Esophagus squamous epithelium (tissue), 5 donors: ENCODE data around the gene SLC52A3. TPM values are rescaled to one million over a fixed set of nuclear protein-coding genes. Genes with fewer than 3 reads are reported as not detected.

Experiments used
- DNase-seq: peaks from one replicate; lab custom pipeline; 2025; lab: John Stamatoyannopoulos, UW
- H3K27ac ChIP-seq, 4 donors: fragments of 200-600 bp; sonication (generic); one replicate each; pipeline ENCODE4 v1.5.1; 2016 to 2019; ENCODE audit warnings: mild to moderate bottlenecking in 1 of 4
- H3K27me3 ChIP-seq, 4 donors: fragments of 200-600 bp; sonication (generic); 1 replicate in 3 of 4; 2 replicates in 1 of 4; pipeline versions ENCODE4 v1.5.1 to v1.6.0; 2017 to 2021; ENCODE audit warnings: antibody characterized with exemption in 1 of 4
- H3K36me3 ChIP-seq, 3 donors: fragments of 200-600 bp; sonication (generic); one replicate each; pipeline ENCODE4 v1.5.1; 2016 to 2019
- H3K4me1 ChIP-seq, 3 donors: fragments of 200-600 bp; sonication (generic); one replicate each; pipeline ENCODE4 v1.5.1; 2017 to 2019
- H3K4me3 ChIP-seq, 4 donors: fragments of 200-600 bp; sonication (generic); 1 replicate in 3 of 4; 2 replicates in 1 of 4; pipeline ENCODE4 v1.5.1; 2016 to 2019; ENCODE audit warnings: mild to moderate bottlenecking in 2 of 4, moderate library complexity in 1 of 4
- H3K9me3 ChIP-seq, 3 donors: fragments of 200-600 bp; sonication (generic); one replicate each; pipeline ENCODE4 v1.5.1; 2016 to 2019
- CTCF ChIP-seq, 6 experiments: fragments of 450-650 bp in 4 of 6; fragments of 200-600 bp in 2 of 6; sonication (generic) in 2 of 6; IDR thresholded peaks; one replicate each; pipeline ENCODE4 v1.5.1; 2016 to 2019; ENCODE audit warnings: antibody characterized with exemption in 6 of 6, mild to moderate bottlenecking in 4 of 6, moderate library complexity in 4 of 6
- POLR2A ChIP-seq, 4 donors: fragments of 450-650 bp; IDR thresholded peaks; one replicate each; pipeline ENCODE4 v1.6.1; 2017; ENCODE audit warnings: antibody characterized with exemption in 4 of 4, mild to moderate bottlenecking in 4 of 4, moderate library complexity in 3 of 4
- WGBS, 2 donors: methylation state at CpG; one replicate each; pipeline ENCODE4 v1.1.5; 2018; 5-methylcytosine and 5-hydroxymethylcytosine counted together
- intact Hi-C: fragments of 100-400 bp; cut with DNase I; formaldehyde crosslinking; loops from one replicate; pipeline ENCODE4 v1.15.0; 2022
- total RNA-seq, 4 donors: library from RNA; depleted of rRNA; stranded (reverse); fragments of >200 nt; gene quantifications; one replicate each; pipeline ENCODE4 v1.1.0, GENCODE V29; 2016
- donor health status: DM: yes; HTN: yes; CAD: no.

The SLC52A3 gene
- total RNA-seq, 4 donors from 2014 or later: 0.57 to 10.9 (median 6.5) TPM

- Histone ChIP-seq H3K4me1 (peaks cover 3 to 35% (median 6%) of the 10 kb centered on the region in 3 donors), H3K9me3 (peaks cover 0 to 21% (median 4%) of the 10 kb centered on the region in 3 donors), H3K27ac (no peak overlapping the region), H3K4me3 (no peak overlapping the region), H3K36me3 (no peaks in the 10 kb centered on the region), H3K27me3 (peaks cover 0 to 29% (median 0%) of the 10 kb centered on the region in 4 donors)
- DNase-seq: no peak
- TF ChIP-seq CTCF (IDR thresholded peaks at IDR 0.05) (no peak), POLR2A (IDR thresholded peaks at IDR 0.05) (no peak)
- intact Hi-C loops: no loop called here
- WGBS, 2 donors: 75 to 77% methylated on average over 6 of the region's 6 CpGs
These were observed 26.7 kb downstream of the SLC52A3 start for GRCh38 chr20:741620-742019.

- TF ChIP-seq CTCF (IDR thresholded peaks at IDR 0.05) (no peak), POLR2A (IDR thresholded peaks at IDR 0.05) (no peak)
- Histone ChIP-seq H3K9me3 (peaks cover 0 to 7% (median 0%) of the 10 kb centered on the region in 3 donors), H3K27ac (peak overlapping the region in 1 of 4 donors; percentile 11), H3K4me1 (peaks cover 3 to 35% (median 6%) of the 10 kb centered on the region in 3 donors), H3K4me3 (no peak overlapping the region), H3K36me3 (no peaks in the 10 kb centered on the region), H3K27me3 (peaks cover 0 to 26% (median 0%) of the 10 kb centered on the region in 4 donors)
- DNase-seq: no peak
- intact Hi-C loops: no loop called here
- WGBS, 2 donors: 18 to 45% methylated on average over 7 of the region's 7 CpGs
These were observed 28.1 kb downstream of the SLC52A3 start for GRCh38 chr20:740162-740561.

- peaks cover 0 to 3% (median 0%) of the 10 kb centered on the region in 3 donors for H3K9me3 ChIP-seq
- no peak overlapping the region for H3K4me3 ChIP-seq
- no peak for DNase-seq
- 67% methylated on average over 8 of the region's 8 CpGs for WGBS, 2 donors
- TF ChIP-seq POLR2A (IDR thresholded peaks at IDR 0.05) (no peak), CTCF (IDR thresholded peaks at IDR 0.05) (no peak)
- H3K36me3 ChIP-seq: no peaks in the 10 kb centered on the region
- intact Hi-C loops: no loop called here
- H3K27ac ChIP-seq: no peak overlapping the region
- peaks cover 0 to 26% (median 0%) of the 10 kb centered on the region in 4 donors for H3K27me3 ChIP-seq
- peaks cover 3 to 35% (median 6%) of the 10 kb centered on the region in 3 donors for H3K4me1 ChIP-seq
These were observed 28.6 kb downstream of the SLC52A3 start for GRCh38 chr20:739736-740135.

- intact Hi-C loops: loop anchor here (5.0 kb wide), 1 partner anchor 172 kb away; no protein-coding TSS in a partner anchor
- H3K36me3 ChIP-seq: no peaks in the 10 kb centered on the region
- H3K27me3 ChIP-seq: peaks cover 0 to 33% (median under 1%) of the 10 kb centered on the region in 4 donors
- peaks cover 0 to 11% (median 0%) of the 10 kb centered on the region in 3 donors for H3K4me1 ChIP-seq
- H3K9me3 ChIP-seq: no peaks in the 10 kb centered on the region
- 67 to 80% methylated on average over 1 to 5 of the region's 7 CpGs for WGBS, 2 donors
- H3K27ac ChIP-seq: no peak overlapping the region
- TF ChIP-seq CTCF (IDR thresholded peaks at IDR 0.05) (no peak), POLR2A (IDR thresholded peaks at IDR 0.05) (no peak)
- H3K4me3 ChIP-seq: no peak overlapping the region
- no peak for DNase-seq
These were observed 34.4 kb downstream of the SLC52A3 start for GRCh38 chr20:733861-734260.

GRCh38 chr20:732727-733126 is 35.6 kb downstream of the SLC52A3 start:
- 75 to 86% methylated on average over 3 of the region's 3 CpGs for WGBS, 2 donors
- Histone ChIP-seq H3K27ac (no peak overlapping the region), H3K9me3 (no peaks in the 10 kb centered on the region), H3K27me3 (peaks cover 0 to 45% (median 3%) of the 10 kb centered on the region in 4 donors), H3K4me3 (no peak overlapping the region), H3K4me1 (peaks cover 0 to 19% (median 10%) of the 10 kb centered on the region in 3 donors), H3K36me3 (no peaks in the 10 kb centered on the region)
- DNase-seq: no peak
- TF ChIP-seq CTCF (IDR thresholded peaks at IDR 0.05) (no peak), POLR2A (IDR thresholded peaks at IDR 0.05) (no peak)
- intact Hi-C loops: loop anchor here (5.0 kb wide), 1 partner anchor 170 kb away; no protein-coding TSS in a partner anchor
